Keratinocyte (primary cell): ENCODE results near the gene SEMA3E. TPM values are rescaled to one million over a fixed set of nuclear protein-coding genes. Genes with fewer than 3 reads are reported as not detected.
A peak's percentile ranks its signal among the peaks of the same experiment; 100 is the strongest.

Source experiments
- DNase-seq: peaks from one replicate; pipeline ENCODE4 v3.0.0-alpha.2; 2011; ENCODE audit warnings: low read depth, missing footprints, low spot score
- FAIRE-seq: peaks from 2 replicates; lab custom pipeline; 2011; peaks lifted over from hg19 to GRCh38; lab: Jason Lieb, UNC
- H2AFZ ChIP-seq: 2 replicates; pipeline ENCODE4 v1.6.0; 2012; ENCODE audit warnings: low read length, control low read depth, inconsistent platforms; ENCODE audit not compliant: control insufficient read depth
- H3K27ac ChIP-seq: 2 replicates; pipeline ENCODE4 v1.5.1; 2011; ENCODE audit warnings: low read length; ENCODE audit not compliant: control insufficient read depth, insufficient read depth
- H3K27me3 ChIP-seq: 3 replicates; pipeline ENCODE4 v1.6.0; 2011; ENCODE audit warnings: low read length; ENCODE audit not compliant: control insufficient read depth, insufficient read depth; ENCODE audit errors: extremely low read depth
- H3K36me3 ChIP-seq, 2 experiments: 2 replicates in 1 of 2; 3 replicates in 1 of 2; pipeline ENCODE4 v1.5.1; 2011; ENCODE audit warnings: low read length in 2 of 2, mild to moderate bottlenecking in 1 of 2; ENCODE audit not compliant: control insufficient read depth in 2 of 2, insufficient read depth in 2 of 2; ENCODE audit errors: extremely low read depth in 1 of 2
- H3K4me1 ChIP-seq: 3 replicates; pipeline ENCODE4 v1.5.1; 2011; ENCODE audit warnings: low read length; ENCODE audit not compliant: control insufficient read depth, insufficient read depth; ENCODE audit errors: extremely low read depth
- H3K4me2 ChIP-seq: 3 replicates; pipeline ENCODE4 v1.6.0; 2011; ENCODE audit warnings: low read depth, low read length; ENCODE audit not compliant: control insufficient read depth, insufficient read depth; ENCODE audit errors: extremely low read depth
- H3K4me3 ChIP-seq, 3 experiments: fragments of 200-600 bp in 1 of 3; sonication (generic) in 1 of 3; 2 replicates in 2 of 3; 3 replicates in 1 of 3; pipeline ENCODE4 v1.5.1; 2011 to 2016; ENCODE audit warnings: low read length in 3 of 3, mild to moderate bottlenecking in 3 of 3, control low read depth in 2 of 3, inconsistent platforms in 1 of 3, low read depth in 1 of 3, mixed read lengths in 1 of 3, mixed run types in 1 of 3, moderate library complexity in 1 of 3; ENCODE audit not compliant: control insufficient read depth in 2 of 3, insufficient read depth in 2 of 3; ENCODE audit errors: extremely low read depth in 1 of 3
- H3K79me2 ChIP-seq: 2 replicates; pipeline ENCODE4 v1.6.0; 2012; ENCODE audit warnings: low read length; ENCODE audit not compliant: control insufficient read depth, insufficient read depth
- H3K9ac ChIP-seq: 3 replicates; pipeline ENCODE4 v1.6.0; 2011; ENCODE audit warnings: low read length; ENCODE audit not compliant: control insufficient read depth, insufficient read depth; ENCODE audit errors: extremely low read depth
- H3K9me1 ChIP-seq: 3 replicates; pipeline ENCODE4 v1.6.0; 2011; ENCODE audit warnings: low read length; ENCODE audit not compliant: control insufficient read depth, insufficient read depth; ENCODE audit errors: extremely low read depth
- H3K9me3 ChIP-seq: 2 replicates; pipeline ENCODE4 v1.5.1; 2012; ENCODE audit warnings: low read depth, low read length; ENCODE audit not compliant: control insufficient read depth
- H4K20me1 ChIP-seq: 3 replicates; pipeline ENCODE4 v1.6.0; 2011; ENCODE audit warnings: low read length; ENCODE audit not compliant: control insufficient read depth, insufficient read depth; ENCODE audit errors: extremely low read depth
- EZH2 ChIP-seq: IDR thresholded peaks from one replicate; pipeline ENCODE4 v1.6.1; 2012; ENCODE audit warnings: inconsistent platforms, mild to moderate bottlenecking, low read length, moderate library complexity
- dilution Hi-C: fragments of 300-500 bp; cut with MboI; formaldehyde crosslinking; loops from one replicate; pipeline ENCODE4 v1.7.0; 2020; ENCODE audit warnings: low sequenced_read_pairs; ENCODE audit not compliant: extremely low pct_ligation_motif_present
- polyA minus RNA-seq, 3 experiments: library from RNA; depleted of rRNA, polyadenylated mRNA; stranded (reverse); fragments of >200 nt; gene quantifications; 1 replicate in 1 of 3; 2 replicates in 1 of 3; 3 replicates in 1 of 3; pipeline ENCODE4 v1.2.3, GENCODE V29; 2011
- polyA plus RNA-seq, 5 experiments: library from polyadenylated mRNA; depleted of rRNA in 3 of 5; stranded (reverse) in 3 of 5; stranded (forward) in 1 of 5; unstranded in 1 of 5; fragments of >200 nt; gene quantifications; 1 replicate in 1 of 5; 2 replicates in 3 of 5; 3 replicates in 1 of 5; pipeline versions ENCODE4 v1.2.1 to v1.2.3, GENCODE V29; 2011 to 2012; ENCODE audit warnings: missing spikeins in 2 of 5, low read depth in 1 of 5, low replicate concordance in 1 of 5
- TF ChIP-seq, protein P1 (sequence below), 3 experiments: IDR thresholded peaks in 1 of 3; conservative IDR thresholded peaks in 1 of 3; optimal IDR thresholded peaks in 1 of 3; 2 replicates in 2 of 3; 3 replicates in 1 of 3; pipeline versions ENCODE3 to v1.5.1; 2011; ENCODE audit warnings: low read length in 3 of 3, mild to moderate bottlenecking in 3 of 3, moderate library complexity in 2 of 3, control low read depth in 1 of 3, inconsistent platforms in 1 of 3; ENCODE audit not compliant: insufficient read depth in 2 of 3; ENCODE audit errors: extremely low read depth in 1 of 3

Gene SEMA3E
- polyA plus RNA-seq = 0.15 to 0.91 TPM (median 0.21 TPM) in 3 replicates
- 0.62 TPM for polyA plus RNA-seq (2011; ENCODE audit: low read depth)
- polyA plus RNA-seq (2011; cell fraction: cytosol; rRNA removed) = 0.10 and 0.11 TPM in 2 replicates
- polyA plus RNA-seq (2011; cell fraction: nucleus; rRNA removed) = 1.6 and 2.3 TPM in 2 replicates
- polyA plus RNA-seq (2012; ENCODE audit: low replicate concordance) = 0.23 and 0.41 TPM in 2 replicates
- polyA minus RNA-seq = 0.33 to 8.3 TPM (median 1.4 TPM) in 3 replicates
- 1.5 TPM for polyA minus RNA-seq (2011; cell fraction: cytosol; rRNA and poly(A)+ RNA removed)
- polyA minus RNA-seq (2011; cell fraction: nucleus; rRNA and poly(A)+ RNA removed) = 1.6 and 7.4 TPM in 2 replicates

DNA sequence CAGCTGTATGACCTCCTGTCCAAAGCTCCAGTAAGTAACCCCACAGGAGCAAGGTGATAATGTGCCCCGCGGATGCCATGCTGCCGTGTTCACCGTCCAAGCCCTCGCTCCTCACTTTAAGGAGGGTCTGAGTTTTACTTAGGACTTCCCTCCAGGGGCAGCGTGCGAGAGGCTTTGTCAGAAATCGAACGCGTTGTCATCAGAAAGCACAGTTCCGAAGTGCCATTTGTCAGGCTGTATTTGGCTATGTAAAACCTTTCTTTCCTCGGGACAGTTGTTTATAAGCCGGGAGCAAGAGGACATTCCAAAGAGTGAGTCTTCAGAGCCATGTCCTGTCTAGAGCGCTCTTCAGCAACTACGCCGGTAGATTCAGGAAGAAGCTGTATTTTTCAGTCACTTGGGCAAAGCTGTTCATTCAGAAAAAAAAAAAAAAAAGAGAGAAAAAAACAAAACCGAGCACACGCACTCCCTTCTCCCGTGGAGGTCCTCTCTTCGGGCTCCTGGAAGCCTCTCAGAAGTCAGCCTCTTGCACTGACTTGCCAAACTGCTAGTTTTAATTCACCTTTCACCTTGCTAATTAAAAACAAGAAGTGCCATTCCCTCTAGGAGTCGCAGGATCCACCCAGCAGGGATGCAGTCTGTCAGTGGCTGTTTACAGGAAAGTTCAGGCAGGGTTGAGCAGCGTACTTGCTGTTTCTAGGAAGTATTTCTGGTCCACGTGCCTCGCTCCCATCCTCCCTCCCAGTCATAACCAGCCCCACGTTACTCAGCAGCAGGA, at the start of gene SEMA3E:
Gene SEMA3E, minus strand, starts transcription at position 676 of the 778 bp plus-strand sequence.
- H4K20me1 ChIP-seq = no peaks in the 10 kb centered on the region
- peak; percentile 32 for FAIRE-seq
- peak within 1 kb of the TSS; percentile 91 for H3K4me2 ChIP-seq
- peak within 1 kb of the TSS; percentile 95 for H2AFZ ChIP-seq
- H3K79me2 ChIP-seq = no peaks in the 10 kb centered on the region
- H3K9me1 ChIP-seq = no peaks in the 10 kb centered on the region
- H3K9me3 ChIP-seq = no peaks in the 10 kb centered on the region
- peak within 1 kb of the TSS; percentile 29 for H3K9ac ChIP-seq
- H3K27me3 ChIP-seq = peaks cover 8% of the 10 kb centered on the region
- dilution Hi-C loops = no loop called here
- TF ChIP-seq, protein P1, sequence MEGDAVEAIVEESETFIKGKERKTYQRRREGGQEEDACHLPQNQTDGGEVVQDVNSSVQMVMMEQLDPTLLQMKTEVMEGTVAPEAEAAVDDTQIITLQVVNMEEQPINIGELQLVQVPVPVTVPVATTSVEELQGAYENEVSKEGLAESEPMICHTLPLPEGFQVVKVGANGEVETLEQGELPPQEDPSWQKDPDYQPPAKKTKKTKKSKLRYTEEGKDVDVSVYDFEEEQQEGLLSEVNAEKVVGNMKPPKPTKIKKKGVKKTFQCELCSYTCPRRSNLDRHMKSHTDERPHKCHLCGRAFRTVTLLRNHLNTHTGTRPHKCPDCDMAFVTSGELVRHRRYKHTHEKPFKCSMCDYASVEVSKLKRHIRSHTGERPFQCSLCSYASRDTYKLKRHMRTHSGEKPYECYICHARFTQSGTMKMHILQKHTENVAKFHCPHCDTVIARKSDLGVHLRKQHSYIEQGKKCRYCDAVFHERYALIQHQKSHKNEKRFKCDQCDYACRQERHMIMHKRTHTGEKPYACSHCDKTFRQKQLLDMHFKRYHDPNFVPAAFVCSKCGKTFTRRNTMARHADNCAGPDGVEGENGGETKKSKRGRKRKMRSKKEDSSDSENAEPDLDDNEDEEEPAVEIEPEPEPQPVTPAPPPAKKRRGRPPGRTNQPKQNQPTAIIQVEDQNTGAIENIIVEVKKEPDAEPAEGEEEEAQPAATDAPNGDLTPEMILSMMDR (optimal IDR thresholded peaks at IDR 0.05 in 1 of 3, IDR thresholded peaks at IDR 0.05 in 1 of 3, conservative IDR thresholded peaks at IDR 0.05 in 1 of 3; ENCODE audit: extremely low read depth in 1 of 3, insufficient read depth in 2 of 3, low read length in 3 of 3) = no peak
- no peak for TF ChIP-seq EZH2
- no peaks in the 10 kb centered on the region for H3K36me3 ChIP-seq
- no peak for DNase-seq
- H3K27ac ChIP-seq = no peak within 1 kb of the TSS
- peaks cover 6% of the 10 kb centered on the region for H3K4me1 ChIP-seq
- H3K4me3 ChIP-seq = peak within 1 kb of the TSS; percentile 31 to 60 (median 55)

DNA sequence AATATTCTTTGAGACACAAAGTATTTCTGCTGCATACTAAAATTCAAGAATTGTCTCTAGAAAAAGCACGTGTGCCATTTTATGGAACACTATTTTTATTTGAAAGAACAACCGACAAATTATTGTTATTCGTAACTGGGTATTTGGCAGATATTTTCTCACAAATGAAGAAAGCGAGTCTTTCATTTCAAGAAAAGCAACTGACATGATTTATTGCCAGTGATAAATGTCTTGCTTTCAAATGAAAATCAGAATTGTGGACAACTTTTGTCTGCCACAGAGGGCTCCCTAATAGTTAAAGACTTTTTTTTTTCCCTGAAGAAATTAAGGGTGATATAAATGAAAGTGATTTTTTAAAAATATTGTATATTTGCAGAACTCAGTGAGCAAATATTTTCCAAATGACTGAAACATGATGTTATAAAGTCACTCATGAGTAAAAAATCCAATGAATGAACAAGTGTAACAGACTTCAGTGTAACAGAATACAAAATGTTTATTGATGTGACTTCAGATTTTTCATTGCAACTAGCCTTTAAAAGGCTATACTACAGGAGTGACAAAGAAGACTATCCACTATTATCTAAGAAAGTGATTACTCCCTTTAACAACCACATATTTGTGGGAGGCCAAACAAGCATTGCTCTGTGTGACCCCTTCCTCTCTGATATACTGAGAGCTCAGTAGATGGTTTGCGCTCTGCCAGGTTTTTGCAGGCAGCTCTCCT, 49.0 kb upstream of the SEMA3E start:
- Histone ChIP-seq H3K9ac (no peak overlapping the region), H3K36me3 (no peaks in the 10 kb centered on the region), H3K4me2 (no peak overlapping the region), H3K27me3 (no peaks in the 10 kb centered on the region), H4K20me1 (no peaks in the 10 kb centered on the region), H3K4me1 (no peaks in the 10 kb centered on the region), H3K79me2 (no peaks in the 10 kb centered on the region), H3K9me1 (no peaks in the 10 kb centered on the region), H3K9me3 (no peaks in the 10 kb centered on the region), H3K4me3 (no peak overlapping the region), H3K27ac (no peak overlapping the region), H2AFZ (no peak overlapping the region)
- no peak for TF ChIP-seq EZH2
- TF ChIP-seq, protein P1 (optimal IDR thresholded peaks at IDR 0.05 in 1 of 3, IDR thresholded peaks at IDR 0.05 in 1 of 3, conservative IDR thresholded peaks at IDR 0.05 in 1 of 3; ENCODE audit: extremely low read depth in 1 of 3, insufficient read depth in 2 of 3, low read length in 3 of 3) = no peak
- dilution Hi-C loops = no loop called here
- DNase-seq = no peak
- no peak for FAIRE-seq
